ENCODE data around the gene SNX30. TPM values are rescaled to one million over a fixed set of nuclear protein-coding genes. Genes with fewer than 3 reads are reported as not detected.

The SNX30 gene
- total RNA-seq, 4 donors from 2014 or later = 5.5 to 9.4 (median 7.4) TPM

DNA sequence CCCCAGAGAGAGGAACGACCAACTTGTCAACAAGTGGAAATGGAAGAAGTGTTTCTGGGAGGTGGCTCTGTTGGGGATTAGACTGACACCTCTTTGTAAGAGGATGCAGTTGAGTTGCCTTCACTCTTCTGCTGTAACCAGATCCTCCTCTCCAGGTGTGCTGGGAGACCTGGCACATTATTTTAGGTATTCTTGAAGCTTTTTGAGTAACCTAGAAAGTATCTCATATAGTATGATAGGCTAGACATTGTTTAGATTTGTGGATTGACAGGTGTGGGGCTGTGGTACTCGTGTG, 21.6 kb downstream of the SNX30 start:
- TF ChIP-seq POLR2A (IDR thresholded peaks at IDR 0.05) = no peak
- TF ChIP-seq, protein P1, sequence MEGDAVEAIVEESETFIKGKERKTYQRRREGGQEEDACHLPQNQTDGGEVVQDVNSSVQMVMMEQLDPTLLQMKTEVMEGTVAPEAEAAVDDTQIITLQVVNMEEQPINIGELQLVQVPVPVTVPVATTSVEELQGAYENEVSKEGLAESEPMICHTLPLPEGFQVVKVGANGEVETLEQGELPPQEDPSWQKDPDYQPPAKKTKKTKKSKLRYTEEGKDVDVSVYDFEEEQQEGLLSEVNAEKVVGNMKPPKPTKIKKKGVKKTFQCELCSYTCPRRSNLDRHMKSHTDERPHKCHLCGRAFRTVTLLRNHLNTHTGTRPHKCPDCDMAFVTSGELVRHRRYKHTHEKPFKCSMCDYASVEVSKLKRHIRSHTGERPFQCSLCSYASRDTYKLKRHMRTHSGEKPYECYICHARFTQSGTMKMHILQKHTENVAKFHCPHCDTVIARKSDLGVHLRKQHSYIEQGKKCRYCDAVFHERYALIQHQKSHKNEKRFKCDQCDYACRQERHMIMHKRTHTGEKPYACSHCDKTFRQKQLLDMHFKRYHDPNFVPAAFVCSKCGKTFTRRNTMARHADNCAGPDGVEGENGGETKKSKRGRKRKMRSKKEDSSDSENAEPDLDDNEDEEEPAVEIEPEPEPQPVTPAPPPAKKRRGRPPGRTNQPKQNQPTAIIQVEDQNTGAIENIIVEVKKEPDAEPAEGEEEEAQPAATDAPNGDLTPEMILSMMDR (IDR thresholded peaks at IDR 0.05) = no peak
- H3K27me3 ChIP-seq = no peaks in the 10 kb centered on the region

DNA sequence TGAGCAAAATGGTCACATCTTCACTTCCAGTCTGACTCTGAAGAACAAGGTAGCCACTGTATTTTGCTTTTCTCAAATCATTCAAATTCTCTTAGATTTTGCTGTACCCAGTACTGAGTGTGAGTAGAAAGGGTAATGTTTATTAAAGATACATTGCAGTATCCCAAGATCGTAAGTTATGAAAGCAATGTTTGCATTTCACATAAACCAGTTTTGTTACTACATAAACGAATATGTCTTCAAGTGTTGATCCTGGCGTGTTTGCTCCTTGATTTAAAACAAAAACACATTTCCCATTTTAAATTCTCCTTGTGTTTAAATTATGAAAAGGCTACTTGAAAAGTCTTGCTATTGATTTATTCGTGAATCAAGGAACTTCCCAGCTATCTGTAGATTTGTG, 22.0 kb downstream of the SNX30 start:
- intact Hi-C loops (cut with DNase I) = no loop called here
- Histone ChIP-seq H3K36me3 (no peaks in the 10 kb centered on the region), H3K27me3 (no peaks in the 10 kb centered on the region), H3K9me3 (no peaks in the 10 kb centered on the region), H3K4me3 (replicated peaks in 1 of 3) (no peak overlapping the region), H3K27ac (no peak overlapping the region), H3K4me1 (peaks cover 0 to 4% of the 10 kb centered on the region in 2 donors)
- no peak for TF ChIP-seq POLR2A (IDR thresholded peaks at IDR 0.05)
- TF ChIP-seq, protein P1 (IDR thresholded peaks at IDR 0.05) = no peak
- DNase-seq = no peak
- 94% methylated on average over 4 of the region's 4 CpGs for WGBS, 2 donors

More for the DNA sequence above, 21.6 kb downstream of the SNX30 start:
- Histone ChIP-seq H3K9me3 (no peaks in the 10 kb centered on the region), H3K4me3 (replicated peaks in 1 of 3) (no peak overlapping the region), H3K4me1 (peaks cover 0 to 4% of the 10 kb centered on the region in 2 donors), H3K27ac (no peak overlapping the region), H3K36me3 (no peaks in the 10 kb centered on the region)
- WGBS, 2 donors = 54 to 61% methylated on average over 2 of the region's 2 CpGs
- intact Hi-C loops (cut with DNase I) = no loop called here
- DNase-seq = no peak

DNA sequence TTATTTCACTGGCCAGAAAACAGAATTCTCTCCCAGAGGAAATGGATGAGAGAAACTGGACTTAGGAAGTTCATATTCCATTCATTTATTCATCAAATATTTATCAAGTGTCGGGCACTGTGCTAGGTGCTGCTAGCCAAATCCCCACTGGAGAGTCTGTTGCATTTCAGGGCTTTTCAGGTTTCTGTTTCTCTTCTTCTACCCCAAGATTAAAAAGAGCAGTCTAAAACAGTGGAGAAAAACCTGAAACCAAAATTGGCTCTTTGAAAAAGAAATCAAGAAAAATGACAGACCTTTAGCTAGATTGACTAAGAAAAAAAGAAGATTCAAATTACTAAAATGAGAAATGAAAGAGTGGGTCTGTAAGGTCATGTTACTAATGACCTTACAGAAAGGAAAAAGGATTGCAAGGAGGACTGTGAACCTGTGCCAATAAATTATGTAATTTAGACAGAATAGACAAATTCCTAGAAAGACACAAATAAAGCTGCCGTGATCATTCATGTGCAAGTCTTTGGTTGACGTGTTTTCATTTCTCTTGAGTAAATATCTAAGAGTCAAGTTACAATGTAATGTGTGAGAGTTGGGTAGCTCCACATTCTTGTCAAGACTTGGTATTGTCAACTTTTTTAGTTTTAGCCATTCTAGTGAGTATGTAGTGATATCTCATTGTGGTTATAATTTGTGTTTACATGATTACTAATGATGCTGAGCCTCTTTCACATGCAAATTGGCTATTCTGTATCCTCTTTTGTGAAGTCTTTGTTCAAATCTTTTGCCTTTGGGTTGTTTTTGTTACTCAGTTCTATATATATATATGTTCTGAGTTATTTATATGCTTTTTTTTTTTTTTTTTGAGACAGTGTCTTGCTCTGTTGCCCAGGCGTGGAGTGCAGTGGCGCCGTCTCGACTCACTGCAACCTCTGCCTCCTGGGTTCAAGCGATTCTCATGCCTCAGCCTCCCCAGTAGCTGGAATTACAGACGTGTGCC, 23.7 kb downstream of the SNX30 start:
- no peaks in the 10 kb centered on the region for H3K36me3 ChIP-seq
- H3K4me3 ChIP-seq (replicated peaks in 1 of 3) = no peak overlapping the region
- H3K4me1 ChIP-seq = peaks cover 3 to 4% of the 10 kb centered on the region in 2 donors
- H3K27me3 ChIP-seq = no peaks in the 10 kb centered on the region
- intact Hi-C loops (cut with DNase I) = no loop called here
- H3K27ac ChIP-seq = no peak overlapping the region
- no peak for TF ChIP-seq POLR2A (IDR thresholded peaks at IDR 0.05)
- TF ChIP-seq, protein P1 (IDR thresholded peaks at IDR 0.05) = no peak
- no peak for DNase-seq
- no peaks in the 10 kb centered on the region for H3K9me3 ChIP-seq
- WGBS, 2 donors = 76 to 82% methylated on average over 9 of the region's 9 CpGs

DNA sequence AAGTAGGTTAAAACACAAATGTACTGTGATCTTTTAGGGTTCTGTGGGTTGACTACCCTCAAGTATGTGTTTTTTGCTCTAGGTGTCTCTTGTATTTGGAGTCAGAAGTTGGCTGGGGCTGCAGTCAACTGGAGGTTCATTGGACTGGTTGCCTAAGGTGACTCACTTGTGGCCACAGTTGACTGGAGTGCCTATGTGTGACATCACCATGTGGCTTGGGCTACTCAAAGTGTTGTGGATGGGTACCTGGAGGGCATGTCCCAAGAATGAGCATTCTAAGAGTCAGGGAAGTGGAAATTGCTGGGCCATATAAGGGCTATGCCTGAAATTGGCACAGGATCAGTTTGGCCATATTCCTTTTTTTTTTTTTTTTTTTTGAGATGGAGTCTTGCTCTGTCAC, 27.4 kb downstream of the SNX30 start:
- DNase-seq = no peak
- no peaks in the 10 kb centered on the region for H3K27me3 ChIP-seq
- H3K4me3 ChIP-seq (replicated peaks in 1 of 3) = no peak overlapping the region
- H3K27ac ChIP-seq = no peak overlapping the region
- TF ChIP-seq, protein P1 (IDR thresholded peaks at IDR 0.05) = no peak
- TF ChIP-seq POLR2A (IDR thresholded peaks at IDR 0.05) = no peak
- peaks cover 3 to 4% of the 10 kb centered on the region in 2 donors for H3K4me1 ChIP-seq
- no peaks in the 10 kb centered on the region for H3K36me3 ChIP-seq
- intact Hi-C loops (cut with DNase I) = no loop called here
- no peaks in the 10 kb centered on the region for H3K9me3 ChIP-seq

DNA sequence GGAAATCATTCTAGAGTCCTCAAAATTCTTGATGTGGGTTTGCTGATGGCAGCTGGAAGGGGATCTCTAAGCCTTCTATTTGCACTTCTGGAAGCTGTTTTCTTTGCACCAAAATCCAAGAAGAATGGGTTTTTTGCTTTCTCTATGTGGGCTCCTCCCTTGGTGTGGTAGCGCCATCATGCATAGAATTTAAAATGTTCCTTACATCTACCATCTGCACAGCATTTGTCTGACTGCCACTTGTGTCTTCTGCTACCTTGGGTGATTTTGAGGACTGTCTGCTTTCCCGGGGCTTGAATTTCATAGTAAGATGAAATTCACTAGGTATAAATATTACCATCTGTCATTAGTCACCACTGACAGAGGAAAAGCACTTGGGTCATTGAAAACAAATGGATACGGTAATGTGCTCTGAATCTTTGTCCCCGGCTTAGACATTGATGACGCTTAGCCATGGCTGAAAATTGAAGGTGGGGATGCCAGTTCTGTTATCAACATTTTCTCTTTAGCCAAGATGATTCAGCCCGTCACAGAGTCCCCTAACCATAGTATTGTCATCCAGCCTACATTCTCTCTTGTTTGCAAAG, 30.0 kb downstream of the SNX30 start:
- H3K36me3 ChIP-seq = no peaks in the 10 kb centered on the region
- peaks cover 0 to 12% of the 10 kb centered on the region in 2 donors for H3K4me1 ChIP-seq
- no peak for DNase-seq
- H3K27me3 ChIP-seq = no peaks in the 10 kb centered on the region
- intact Hi-C loops (cut with DNase I) = no loop called here
- H3K4me3 ChIP-seq (replicated peaks in 1 of 3) = no peak overlapping the region
- H3K27ac ChIP-seq = no peak overlapping the region
- TF ChIP-seq POLR2A (IDR thresholded peaks at IDR 0.05) = no peak
- TF ChIP-seq, protein P1 (IDR thresholded peaks at IDR 0.05) = no peak
- H3K9me3 ChIP-seq = no peaks in the 10 kb centered on the region
- WGBS, 2 donors = 84 to 86% methylated on average over 6 of the region's 6 CpGs
